CD4-positive, alpha-beta T cell (primary cell): Measurements from ENCODE around the gene MBNL1. TPM values are rescaled to one million over a fixed set of nuclear protein-coding genes. Genes with fewer than 3 reads are reported as not detected.

ENCODE experiments used
- ATAC-seq: fragments of 200-7000 bp; cut with Tn5 transposase; one replicate; pipeline ENCODE4 v1.10.0; 2022; ENCODE audit warnings: mild to moderate bottlenecking; ENCODE audit not compliant: poor library complexity
- CTCF ChIA-PET: fragments of 350-600 bp; sonication (Branson Sonifier 250); formaldehyde crosslinking; loops from one replicate; lab custom pipeline; 2021; ENCODE audit warnings: antibody characterized with exemption, inconsistent platforms; lab: Charles Lee
- POLR2A ChIA-PET: fragments of 350-600 bp; sonication (Branson Sonifier 250); formaldehyde crosslinking; loops from one replicate; lab custom pipeline; 2021; ENCODE audit warnings: antibody characterized with exemption, inconsistent platforms; lab: Charles Lee
- DNase-seq, 14 experiments: peaks; one replicate each; pipeline ENCODE4 v3.0.0-alpha.2; 2013 to 2020; ENCODE audit warnings: mixed read lengths in 2 of 14
- H3K27ac ChIP-seq, 2 donors: one replicate each; pipeline versions ENCODE4 v1.5.1 to v1.7.0; 2013; ENCODE audit warnings: low read length in 2 of 2, low read depth in 1 of 2, mild to moderate bottlenecking in 1 of 2
- H3K27me3 ChIP-seq, 2 experiments: 1 replicate in 1 of 2; 2 replicates in 1 of 2; pipeline versions ENCODE4 v1.6.1 to v1.7.0; 2013; ENCODE audit warnings: low read length in 2 of 2, control low read depth in 1 of 2, mild to moderate bottlenecking in 1 of 2, moderate library complexity in 1 of 2; ENCODE audit not compliant: insufficient read depth in 2 of 2, control insufficient read depth in 1 of 2
- H3K36me3 ChIP-seq: one replicate; pipeline ENCODE4 v1.6.1; 2013; ENCODE audit warnings: low read length, control low read depth; ENCODE audit not compliant: insufficient read depth
- H3K4me1 ChIP-seq: one replicate; pipeline ENCODE4 v1.6.1; 2013; ENCODE audit warnings: low read length, control low read depth; ENCODE audit not compliant: insufficient read depth
- H3K4me3 ChIP-seq: one replicate; pipeline ENCODE4 v1.5.1; 2013; ENCODE audit warnings: mild to moderate bottlenecking, low read length, moderate library complexity
- H3K9me3 ChIP-seq, 2 experiments: 1 replicate in 1 of 2; 2 replicates in 1 of 2; pipeline versions ENCODE4 v1.6.1 to v1.7.0; 2013; ENCODE audit warnings: low read length in 2 of 2, mild to moderate bottlenecking in 2 of 2, control low read depth in 1 of 2, moderate library complexity in 1 of 2; ENCODE audit not compliant: control insufficient read depth in 1 of 2, insufficient read depth in 1 of 2
- H3K27ac Mint-ChIP-seq: one replicate; pipeline ENCODE4 v1.8.0; 2020; ENCODE audit warnings: mixed read lengths
- H3K27me3 Mint-ChIP-seq: one replicate; pipeline ENCODE4 v1.8.0; 2021; ENCODE audit warnings: mixed read lengths
- H3K36me3 Mint-ChIP-seq: one replicate; pipeline ENCODE4 v1.8.0; 2021; ENCODE audit warnings: low read depth, mixed read lengths
- H3K4me1 Mint-ChIP-seq: one replicate; pipeline ENCODE4 v1.8.0; 2021; ENCODE audit warnings: low read depth, mixed read lengths
- H3K4me3 Mint-ChIP-seq: one replicate; pipeline ENCODE4 v1.8.0; 2020; ENCODE audit warnings: mild to moderate bottlenecking, mixed read lengths
- H3K9me3 Mint-ChIP-seq: one replicate; pipeline ENCODE4 v1.8.0; 2020; ENCODE audit warnings: mixed read lengths
- CTCF ChIP-seq: fragments of 200-600 bp; IDR thresholded peaks from one replicate; pipeline ENCODE4 v1.8.0; 2022; ENCODE audit warnings: antibody characterized with exemption, mild to moderate bottlenecking
- intact Hi-C, 2 experiments: fragments of 100-400 bp; cut with DNase I in 1 of 2; cut with micrococcal nuclease in 1 of 2; formaldehyde crosslinking; loops; one replicate each; pipeline versions ENCODE4 v1.15.1 to v1.9.0; 2023 to 2025; cut with DNase I, micrococcal nuclease
- total RNA-seq, 174 experiments: library from RNA in 2 of 174; stranded (reverse) in 2 of 174; gene quantifications; one replicate each; pipeline ENCODE4 v1.2.3 and lab custom pipeline; 2021 to 2026

The MBNL1 gene
- total RNA-seq, 2 experiments from 2014 or later, result 551 to 561 TPM

GRCh38 chr3:152315623-152316022 is 46.9 kb downstream of the MBNL1 start:
- H3K27me3 Mint-ChIP-seq, result no peaks in the 10 kb centered on the region
- peak; percentile 28 for ATAC-seq

DNA sequence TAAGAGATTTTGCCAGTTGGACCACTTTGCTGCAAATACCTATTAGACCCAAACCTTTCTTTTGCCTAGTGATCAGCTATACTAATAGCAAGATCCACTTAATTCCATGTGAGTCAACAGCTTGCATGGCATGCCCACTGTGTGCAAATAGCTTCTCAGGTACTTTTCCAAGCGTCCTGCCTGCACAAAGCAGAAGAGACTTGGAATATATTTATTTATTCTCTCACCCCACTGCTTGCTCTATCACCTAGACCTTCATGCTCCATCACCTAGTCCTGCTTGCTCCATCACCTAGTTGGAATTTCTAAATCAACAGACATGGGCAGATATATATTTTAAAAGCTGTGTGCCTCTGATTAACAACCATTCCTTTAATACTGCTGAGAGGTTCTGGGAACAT is 47.6 kb downstream of the MBNL1 start:
- TF ChIP-seq CTCF, result no peak
- ATAC-seq (peak; percentile 3), DNase-seq (no peak)
- Histone ChIP-seq H3K27ac (peak overlapping the region in 1 of 2 donors; percentile 19), H3K9me3 (peaks cover 0 to 5% of the 10 kb centered on the region in 2 experiments), H3K36me3 (peaks cover 41% of the 10 kb centered on the region), H3K4me3 (no peak overlapping the region), H3K27me3 (no peaks in the 10 kb centered on the region), H3K4me1 (peaks cover 28% of the 10 kb centered on the region)
- Mint-ChIP-seq H3K36me3 (peaks cover 82% of the 10 kb centered on the region), H3K4me3 (peak overlapping the region; percentile 81), H3K4me1 (peaks cover 90% of the 10 kb centered on the region), H3K9me3 (no peaks in the 10 kb centered on the region), H3K27ac (peak overlapping the region; percentile 91), H3K27me3 (no peaks in the 10 kb centered on the region)
- ChIA-PET CTCF (interaction anchor here (0.9 to 1.9 kb wide), 3 partner anchors 11 to 133 kb away, joined by 3 to 7 read pairs (median 3); no protein-coding TSS in a partner anchor), POLR2A (interaction anchor here (0.9 to 5.8 kb wide), 4 partner anchors 16 to 46 kb away, joined by 3 to 28 read pairs (median 10); partner anchors contain the start of gene MBNL1)
- intact Hi-C loops, result no loop called here

More at GRCh38 chr3:152315623-152316022, 46.9 kb downstream of the MBNL1 start:
- Mint-ChIP-seq H3K36me3 (peaks cover 82% of the 10 kb centered on the region), H3K9me3 (no peaks in the 10 kb centered on the region), H3K4me1 (peaks cover 85% of the 10 kb centered on the region), H3K4me3 (peak overlapping the region; percentile 81), H3K27ac (peak overlapping the region; percentile 91)
- DNase-seq, result peak in 4 of 14 experiments; percentile 13 to 57 (median 38)
- H3K27me3 ChIP-seq, result no peaks in the 10 kb centered on the region
- H3K4me1 ChIP-seq, result peaks cover 28% of the 10 kb centered on the region
- H3K36me3 ChIP-seq, result peaks cover 38% of the 10 kb centered on the region
- CTCF ChIA-PET, result interaction anchor here (1.1 to 1.9 kb wide), 2 partner anchors 10 to 244 kb away, joined by 3 to 7 read pairs; no protein-coding TSS in a partner anchor
- H3K4me3 ChIP-seq, result no peak overlapping the region
- H3K9me3 ChIP-seq, result peaks cover 0 to 5% of the 10 kb centered on the region in 2 experiments
- H3K27ac ChIP-seq, result no peak overlapping the region
- intact Hi-C loops, result no loop called here
- POLR2A ChIA-PET, result interaction anchor here (0.6 to 5.8 kb wide), 5 partner anchors 10 to 45 kb away, joined by 3 to 28 read pairs (median 3); partner anchors contain the start of gene MBNL1
- no peak for TF ChIP-seq CTCF

DNA sequence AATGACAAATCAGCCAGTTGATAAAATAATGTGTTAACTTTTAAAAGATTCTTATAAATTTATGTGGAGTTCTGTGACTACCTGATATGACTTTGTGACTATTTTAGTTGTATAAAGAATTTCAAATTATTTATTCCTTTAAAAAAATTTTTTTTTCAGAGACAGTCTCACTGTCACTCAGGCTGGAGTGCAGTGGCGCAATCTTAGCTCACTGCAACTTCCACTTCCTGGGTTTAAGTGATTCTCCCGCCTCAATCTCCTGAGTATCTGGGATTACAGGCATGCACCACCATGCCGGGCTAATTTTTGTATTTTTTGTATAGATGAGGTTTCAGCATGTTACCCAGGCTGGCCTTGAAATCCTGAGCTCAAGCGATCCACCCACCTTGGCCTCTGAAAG is 48.5 kb downstream of the MBNL1 start:
- H3K27ac Mint-ChIP-seq, result peak overlapping the region; percentile 91
- H3K9me3 Mint-ChIP-seq, result no peaks in the 10 kb centered on the region
- peak overlapping the region; percentile 56 for H3K4me3 Mint-ChIP-seq
- DNase-seq (no peak), ATAC-seq (no peak)
- intact Hi-C loops, result no loop called here
- Histone ChIP-seq H3K27ac (no peak overlapping the region), H3K9me3 (no peaks in the 10 kb centered on the region), H3K4me1 (peaks cover 28% of the 10 kb centered on the region), H3K4me3 (no peak overlapping the region), H3K36me3 (peaks cover 36% of the 10 kb centered on the region), H3K27me3 (no peaks in the 10 kb centered on the region)
- H3K27me3 Mint-ChIP-seq, result no peaks in the 10 kb centered on the region
- peaks cover 98% of the 10 kb centered on the region for H3K4me1 Mint-ChIP-seq
- ChIA-PET CTCF (interaction anchor here (1.9 kb wide), 1 partner anchor 12 kb away, joined by 7 read pairs; no protein-coding TSS in a partner anchor), POLR2A (interaction anchor here (0.6 to 5.8 kb wide), 11 partner anchors 8 to 84 kb away, joined by 3 to 28 read pairs (median 6); partner anchors contain the start of gene MBNL1)
- peaks cover 86% of the 10 kb centered on the region for H3K36me3 Mint-ChIP-seq
- TF ChIP-seq CTCF, result no peak
